Activated CD4-positive, alpha-beta T cell treated with anti-CD3 and anti-CD28 coated beads for 36 hours (primary cell): Measurements from ENCODE around the gene EPHA5. TPM values are rescaled to one million over a fixed set of nuclear protein-coding genes. Genes with fewer than 3 reads are reported as not detected.
"Not testable (repeated sequence)": the region's sequence is repeated elsewhere in the genome, so short reads cannot be mapped to it uniquely, and the experiment has no call there.

Experiments used
- ATAC-seq: fragments of 200-7000 bp; cut with Tn5 transposase; one replicate; pipeline ENCODE4 v1.10.0; 2021; ENCODE audit warnings: mild to moderate bottlenecking, moderate library complexity
- CTCF ChIA-PET: fragments of 350-600 bp; sonication (Branson Sonifier 250); formaldehyde crosslinking; loops from one replicate; lab custom pipeline; 2021; ENCODE audit warnings: antibody characterized with exemption; lab: Charles Lee
- POLR2A ChIA-PET: fragments of 350-600 bp; sonication (Branson Sonifier 250); formaldehyde crosslinking; loops from one replicate; lab custom pipeline; 2021; ENCODE audit warnings: antibody characterized with exemption, inconsistent platforms; lab: Charles Lee
- DNase-seq: peaks from one replicate; pipeline ENCODE4 v3.0.0-alpha.2; 2020
- H3K27ac Mint-ChIP-seq: one replicate; pipeline ENCODE4 v1.8.0; 2021; ENCODE audit warnings: mixed read lengths
- H3K27me3 Mint-ChIP-seq: one replicate; pipeline ENCODE4 v1.8.0; 2021; ENCODE audit warnings: mixed read lengths
- H3K36me3 Mint-ChIP-seq: one replicate; pipeline ENCODE4 v1.8.0; 2021; ENCODE audit warnings: low read depth, mixed read lengths
- H3K4me1 Mint-ChIP-seq: one replicate; pipeline ENCODE4 v1.8.0; 2021; ENCODE audit warnings: mixed read lengths
- H3K4me3 Mint-ChIP-seq: one replicate; pipeline ENCODE4 v1.8.0; 2021; ENCODE audit warnings: mild to moderate bottlenecking, moderate library complexity, mixed read lengths
- H3K9me3 Mint-ChIP-seq: one replicate; pipeline ENCODE4 v1.8.0; 2021; ENCODE audit warnings: low read depth, mixed read lengths
- intact Hi-C, 2 experiments: fragments of 100-400 bp; cut with DNase I in 1 of 2; cut with micrococcal nuclease in 1 of 2; formaldehyde crosslinking; loops; one replicate each; pipeline versions ENCODE4 v1.14.2 to v1.15.1; 2022 to 2024; cut with DNase I, micrococcal nuclease
- total RNA-seq, 2 experiments: library from RNA; stranded (reverse); gene quantifications; one replicate each; pipeline ENCODE4 v1.2.3, GENCODE V29; 2021

EPHA5 gene
- total RNA-seq, 2 experiments from 2014 or later: not detected

GRCh38 chr4:65344278-65344825, 325.9 kb downstream of the EPHA5 start:
- ChIA-PET CTCF (no interaction called here), POLR2A (no interaction called here)
- Mint-ChIP-seq H3K4me3 (no peak overlapping the region), H3K27me3 (no peaks in the 10 kb centered on the region), H3K27ac (no peak overlapping the region), H3K36me3 (no peaks in the 10 kb centered on the region), H3K9me3 (peaks cover 2% of the 10 kb centered on the region), H3K4me1 (no peaks in the 10 kb centered on the region)
- DNase-seq (no peak), ATAC-seq (no peak)
- intact Hi-C loops: no loop called here

- DNase-seq: no peak
- Mint-ChIP-seq H3K27me3 (no peaks in the 10 kb centered on the region), H3K27ac (no peak overlapping the region), H3K9me3 (peaks cover 2% of the 10 kb centered on the region), H3K36me3 (no peaks in the 10 kb centered on the region), H3K4me3 (no peak overlapping the region), H3K4me1 (no peaks in the 10 kb centered on the region)
- CTCF ChIA-PET: no interaction called here
- intact Hi-C loops: no loop called here
- POLR2A ChIA-PET: no interaction called here
- ATAC-seq: no peak
Measured at GRCh38 chr4:65343342-65343741, 326.9 kb downstream of the EPHA5 start.

- ATAC-seq (no peak), DNase-seq (no peak)
- intact Hi-C loops: no loop called here
- POLR2A ChIA-PET: no interaction called here
- no peaks in the 10 kb centered on the region for H3K27me3 Mint-ChIP-seq
- no peak overlapping the region for H3K4me3 Mint-ChIP-seq
- no peaks in the 10 kb centered on the region for H3K4me1 Mint-ChIP-seq
- CTCF ChIA-PET: no interaction called here
- peaks cover 2% of the 10 kb centered on the region for H3K9me3 Mint-ChIP-seq
- H3K36me3 Mint-ChIP-seq: no peaks in the 10 kb centered on the region
- no peak overlapping the region for H3K27ac Mint-ChIP-seq
Measured at GRCh38 chr4:65341557-65341956, 328.7 kb downstream of the EPHA5 start.

GRCh38 chr4:65340382-65341109, 329.7 kb downstream of the EPHA5 start:
- H3K4me1 Mint-ChIP-seq: no peaks in the 10 kb centered on the region
- no peaks in the 10 kb centered on the region for H3K36me3 Mint-ChIP-seq
- peaks cover 2% of the 10 kb centered on the region for H3K9me3 Mint-ChIP-seq
- ATAC-seq (no peak), DNase-seq (no peak)
- intact Hi-C loops: no loop called here
- POLR2A ChIA-PET: no interaction called here
- H3K27ac Mint-ChIP-seq: no peak overlapping the region
- H3K27me3 Mint-ChIP-seq: no peaks in the 10 kb centered on the region
- CTCF ChIA-PET: no interaction called here
- no peak overlapping the region for H3K4me3 Mint-ChIP-seq

DNA sequence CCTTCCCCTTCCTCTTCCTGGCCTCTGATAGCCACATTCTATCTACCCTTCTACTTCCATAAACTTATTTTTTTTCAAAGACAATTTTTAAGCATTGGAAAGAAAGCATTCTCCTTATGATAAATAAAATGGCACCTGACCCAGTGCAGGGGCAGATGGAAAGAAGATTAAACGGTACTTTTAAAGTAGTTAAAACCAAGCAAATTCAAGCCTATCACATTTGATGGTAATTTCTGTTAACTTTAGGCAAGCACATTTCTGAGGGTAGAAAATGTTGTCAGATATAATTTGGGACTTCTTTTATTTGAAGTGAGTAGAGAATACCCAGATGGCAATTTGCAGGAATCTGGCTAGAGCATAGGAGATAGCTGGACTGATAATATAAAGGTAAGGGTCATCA, 332.9 kb downstream of the EPHA5 start:
- H3K4me1 Mint-ChIP-seq: no peaks in the 10 kb centered on the region
- ChIA-PET CTCF (no interaction called here), POLR2A (no interaction called here)
- intact Hi-C loops: no loop called here
- ATAC-seq (no peak), DNase-seq (no peak)
- H3K27ac Mint-ChIP-seq: no peak overlapping the region
- no peaks in the 10 kb centered on the region for H3K27me3 Mint-ChIP-seq
- H3K36me3 Mint-ChIP-seq: no peaks in the 10 kb centered on the region
- no peak overlapping the region for H3K4me3 Mint-ChIP-seq
- no peaks in the 10 kb centered on the region for H3K9me3 Mint-ChIP-seq

DNA sequence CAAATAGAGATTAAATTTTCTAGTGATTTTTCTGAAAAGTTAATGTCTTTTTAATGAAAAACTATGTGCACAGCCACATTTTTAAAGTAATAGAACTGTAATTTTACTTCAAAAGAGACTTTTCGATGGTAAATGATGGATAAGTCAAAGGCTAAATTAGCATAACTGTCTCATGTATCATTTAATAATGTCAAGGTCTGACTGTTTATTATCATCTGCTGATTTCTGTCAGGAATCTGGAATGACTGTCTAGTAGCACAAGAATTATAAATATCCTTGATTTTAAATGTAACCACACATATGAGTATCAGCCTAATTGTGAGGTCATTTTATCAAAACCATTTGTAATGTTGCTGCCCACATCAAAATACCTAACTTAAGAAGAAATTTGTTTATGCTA, 333.8 kb downstream of the EPHA5 start:
- intact Hi-C loops: no loop called here
- CTCF ChIA-PET: no interaction called here

DNA sequence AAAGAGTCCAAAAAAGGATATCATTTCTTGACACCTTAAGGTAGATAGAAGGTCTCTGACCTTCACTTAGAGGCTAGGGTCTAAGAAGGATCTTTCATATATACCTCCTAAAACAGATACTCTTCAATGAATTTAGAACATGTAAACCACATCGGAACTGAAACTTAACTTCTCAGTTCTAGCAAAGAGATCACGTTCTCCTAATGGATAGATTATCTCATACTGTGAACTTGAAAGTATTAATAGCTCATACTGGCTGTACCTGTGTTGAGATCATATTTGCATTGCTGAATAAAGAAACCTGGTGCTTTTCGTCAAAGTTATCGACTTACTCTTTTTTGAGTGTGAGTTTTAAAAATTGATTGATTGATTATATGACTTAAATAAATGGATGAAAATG, 353.8 kb downstream of the EPHA5 start:
- Mint-ChIP-seq H3K4me3 (no peak overlapping the region), H3K27me3 (no peaks in the 10 kb centered on the region), H3K4me1 (no peaks in the 10 kb centered on the region), H3K36me3 (no peaks in the 10 kb centered on the region), H3K9me3 (no peaks in the 10 kb centered on the region), H3K27ac (no peak overlapping the region)
- DNase-seq (no peak), ATAC-seq (no peak)
- POLR2A ChIA-PET: no interaction called here
- intact Hi-C loops: no loop called here
- CTCF ChIA-PET: no interaction called here

More for the DNA sequence above, 333.8 kb downstream of the EPHA5 start:
- no peak overlapping the region for H3K4me3 Mint-ChIP-seq
- no peaks in the 10 kb centered on the region for H3K27me3 Mint-ChIP-seq
- POLR2A ChIA-PET: no interaction called here
- no peak for DNase-seq
- ATAC-seq: no peak
- no peak overlapping the region for H3K27ac Mint-ChIP-seq
- H3K36me3 Mint-ChIP-seq: no peaks in the 10 kb centered on the region
- no peaks in the 10 kb centered on the region for H3K9me3 Mint-ChIP-seq
- H3K4me1 Mint-ChIP-seq: no peaks in the 10 kb centered on the region

DNA sequence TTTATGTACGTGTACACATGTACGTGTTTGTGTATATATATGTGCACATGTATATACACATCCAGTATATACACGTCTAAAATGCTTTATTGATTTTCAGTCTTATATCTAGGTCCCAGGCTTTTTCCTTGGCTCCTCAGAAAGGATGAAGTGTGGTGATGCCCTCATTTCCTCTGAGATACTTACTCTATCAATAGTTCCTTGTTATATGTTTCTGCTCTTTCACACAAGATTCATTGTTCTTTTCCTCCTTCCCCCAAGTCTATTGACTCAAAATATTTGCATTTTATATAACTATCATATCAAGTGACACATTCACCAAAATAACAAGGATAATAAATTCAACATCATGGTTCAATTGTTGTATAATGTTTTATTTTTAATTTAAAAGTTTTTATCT, 359.2 kb downstream of the EPHA5 start:
- ATAC-seq (no peak), DNase-seq (no peak)
- no peak overlapping the region for H3K27ac Mint-ChIP-seq
- intact Hi-C loops: no loop called here
- H3K27me3 Mint-ChIP-seq: no peaks in the 10 kb centered on the region
- ChIA-PET POLR2A (no interaction called here), CTCF (no interaction called here)
- H3K9me3 Mint-ChIP-seq: peaks cover 6% of the 10 kb centered on the region
- H3K4me3 Mint-ChIP-seq: no peak overlapping the region
- no peaks in the 10 kb centered on the region for H3K4me1 Mint-ChIP-seq
- no peaks in the 10 kb centered on the region for H3K36me3 Mint-ChIP-seq

GRCh38 chr4:65310586-65310985, 359.7 kb downstream of the EPHA5 start:
- Mint-ChIP-seq H3K4me3 (no peak overlapping the region), H3K27me3 (no peaks in the 10 kb centered on the region), H3K4me1 (no peaks in the 10 kb centered on the region), H3K27ac (no peak overlapping the region), H3K36me3 (no peaks in the 10 kb centered on the region), H3K9me3 (peaks cover 6% of the 10 kb centered on the region)
- POLR2A ChIA-PET: no interaction called here
- no peak for ATAC-seq
- intact Hi-C loops: no loop called here
- CTCF ChIA-PET: no interaction called here
- no peak for DNase-seq

DNA sequence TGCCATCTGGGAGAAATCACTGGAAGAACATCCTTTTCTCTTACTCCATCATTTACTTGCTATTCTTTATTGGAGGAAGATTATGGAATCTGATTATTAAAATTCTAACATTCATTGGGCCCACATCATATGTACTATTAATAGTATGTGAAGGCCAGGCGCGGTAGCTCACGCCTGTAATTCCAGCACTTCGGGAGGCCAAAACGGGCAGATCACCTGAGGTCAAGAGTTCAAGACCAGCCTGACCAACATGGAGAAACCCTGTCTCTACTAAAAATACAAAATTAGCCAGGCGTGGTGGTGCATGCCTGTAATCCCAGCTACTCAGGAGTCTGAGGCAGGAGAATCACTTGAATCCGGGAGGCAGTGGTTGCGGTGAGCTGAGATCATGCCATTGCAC, 361.7 kb downstream of the EPHA5 start:
- DNase-seq, H3K4me3 Mint-ChIP-seq, intact Hi-C loops, H3K27me3 Mint-ChIP-seq, H3K4me1 Mint-ChIP-seq, H3K36me3 Mint-ChIP-seq, CTCF ChIA-PET, ATAC-seq, POLR2A ChIA-PET, H3K9me3 Mint-ChIP-seq, H3K27ac Mint-ChIP-seq: not testable (repeated sequence)

DNA sequence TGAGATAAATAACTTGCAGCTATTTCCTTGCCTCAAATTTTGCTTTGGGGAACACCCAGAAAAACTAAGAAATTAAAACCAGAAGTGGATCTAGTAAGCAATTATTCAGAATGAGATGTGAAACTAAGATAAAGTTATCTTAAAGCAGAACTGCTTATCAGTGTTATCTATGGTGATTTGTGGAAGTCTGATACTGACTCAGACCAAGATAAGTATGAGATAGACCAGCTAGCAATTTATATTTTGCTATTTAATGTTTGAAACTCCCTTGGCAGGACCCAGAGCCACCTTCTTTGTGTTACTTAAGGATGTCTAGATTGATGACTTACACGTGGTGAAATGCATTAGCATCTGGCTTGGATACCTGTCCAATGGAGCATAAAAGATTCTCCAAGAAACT, 368.1 kb downstream of the EPHA5 start:
- no peak overlapping the region for H3K27ac Mint-ChIP-seq
- POLR2A ChIA-PET: no interaction called here

GRCh38 chr4:65296246-65296645, 374.0 kb downstream of the EPHA5 start:
- Mint-ChIP-seq H3K4me3 (no peak overlapping the region), H3K27ac (no peak overlapping the region), H3K36me3 (no peaks in the 10 kb centered on the region), H3K4me1 (no peaks in the 10 kb centered on the region), H3K27me3 (no peaks in the 10 kb centered on the region), H3K9me3 (peaks cover 3% of the 10 kb centered on the region)
- ChIA-PET CTCF (no interaction called here), POLR2A (no interaction called here)
- intact Hi-C loops: no loop called here
- ATAC-seq: no peak
- no peak for DNase-seq

More for the DNA sequence above, 368.1 kb downstream of the EPHA5 start:
- Mint-ChIP-seq H3K36me3 (no peaks in the 10 kb centered on the region), H3K27me3 (no peaks in the 10 kb centered on the region), H3K4me1 (no peaks in the 10 kb centered on the region), H3K9me3 (no peaks in the 10 kb centered on the region), H3K4me3 (no peak overlapping the region)
- intact Hi-C loops: no loop called here
- ATAC-seq: no peak
- DNase-seq: no peak
- CTCF ChIA-PET: no interaction called here
